Suprapubic skin (tissue), 4 donors: ENCODE data around the gene GALNT17.

ENCODE experiments used
- EP300 ChIP-seq: sonication (generic); formaldehyde crosslinking; IDR thresholded peaks from one replicate; pipeline ENCODE4 v1.6.1; 2017; ENCODE audit warnings: antibody characterized with exemption
- POLR2A ChIP-seq, 2 donors: fragments of 450-650 bp; IDR thresholded peaks; one replicate each; pipeline ENCODE4 v1.6.1; 2017; ENCODE audit warnings: antibody characterized with exemption in 2 of 2, mild to moderate bottlenecking in 2 of 2, moderate library complexity in 2 of 2
- POLR2AphosphoS5 ChIP-seq, 3 donors: sonication (generic); formaldehyde crosslinking; IDR thresholded peaks; one replicate each; pipeline ENCODE4 v1.6.1; 2017; ENCODE audit warnings: antibody characterized with exemption in 3 of 3
- TF ChIP-seq, protein P1 (sequence below), 2 donors: fragments of 200-600 bp in 1 of 2; fragments of 450-650 bp in 1 of 2; sonication (generic) in 1 of 2; IDR thresholded peaks; one replicate each; pipeline ENCODE4 v1.5.1; 2016 to 2019; ENCODE audit warnings: antibody characterized with exemption in 2 of 2, mild to moderate bottlenecking in 1 of 2, moderate library complexity in 1 of 2

- TF ChIP-seq POLR2AphosphoS5 (IDR thresholded peaks at IDR 0.05) (no peak), POLR2A (IDR thresholded peaks at IDR 0.05) (no peak), EP300 (no peak)
- TF ChIP-seq, protein P1, sequence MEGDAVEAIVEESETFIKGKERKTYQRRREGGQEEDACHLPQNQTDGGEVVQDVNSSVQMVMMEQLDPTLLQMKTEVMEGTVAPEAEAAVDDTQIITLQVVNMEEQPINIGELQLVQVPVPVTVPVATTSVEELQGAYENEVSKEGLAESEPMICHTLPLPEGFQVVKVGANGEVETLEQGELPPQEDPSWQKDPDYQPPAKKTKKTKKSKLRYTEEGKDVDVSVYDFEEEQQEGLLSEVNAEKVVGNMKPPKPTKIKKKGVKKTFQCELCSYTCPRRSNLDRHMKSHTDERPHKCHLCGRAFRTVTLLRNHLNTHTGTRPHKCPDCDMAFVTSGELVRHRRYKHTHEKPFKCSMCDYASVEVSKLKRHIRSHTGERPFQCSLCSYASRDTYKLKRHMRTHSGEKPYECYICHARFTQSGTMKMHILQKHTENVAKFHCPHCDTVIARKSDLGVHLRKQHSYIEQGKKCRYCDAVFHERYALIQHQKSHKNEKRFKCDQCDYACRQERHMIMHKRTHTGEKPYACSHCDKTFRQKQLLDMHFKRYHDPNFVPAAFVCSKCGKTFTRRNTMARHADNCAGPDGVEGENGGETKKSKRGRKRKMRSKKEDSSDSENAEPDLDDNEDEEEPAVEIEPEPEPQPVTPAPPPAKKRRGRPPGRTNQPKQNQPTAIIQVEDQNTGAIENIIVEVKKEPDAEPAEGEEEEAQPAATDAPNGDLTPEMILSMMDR (IDR thresholded peaks at IDR 0.05) = no peak
These were observed 206.9 kb downstream of the GALNT17 start for GRCh38 chr7:71338866-71339265.
